Astrocyte (in vitro differentiated cells and primary cell): ENCODE results near the gene OBI1.

Experiments
- CTCF ChIP-seq: IDR thresholded peaks from 2 replicates; pipeline ENCODE4 v1.5.1; 2011; ENCODE audit warnings: low read depth, mild to moderate bottlenecking, inconsistent platforms, low read length, moderate library complexity; ENCODE audit not compliant: insufficient read depth
- EZH2 ChIP-seq: IDR thresholded peaks from 2 replicates; pipeline ENCODE4 v1.6.1; 2012; ENCODE audit warnings: mild to moderate bottlenecking, low read length, inconsistent platforms; ENCODE audit not compliant: insufficient read depth

DNA sequence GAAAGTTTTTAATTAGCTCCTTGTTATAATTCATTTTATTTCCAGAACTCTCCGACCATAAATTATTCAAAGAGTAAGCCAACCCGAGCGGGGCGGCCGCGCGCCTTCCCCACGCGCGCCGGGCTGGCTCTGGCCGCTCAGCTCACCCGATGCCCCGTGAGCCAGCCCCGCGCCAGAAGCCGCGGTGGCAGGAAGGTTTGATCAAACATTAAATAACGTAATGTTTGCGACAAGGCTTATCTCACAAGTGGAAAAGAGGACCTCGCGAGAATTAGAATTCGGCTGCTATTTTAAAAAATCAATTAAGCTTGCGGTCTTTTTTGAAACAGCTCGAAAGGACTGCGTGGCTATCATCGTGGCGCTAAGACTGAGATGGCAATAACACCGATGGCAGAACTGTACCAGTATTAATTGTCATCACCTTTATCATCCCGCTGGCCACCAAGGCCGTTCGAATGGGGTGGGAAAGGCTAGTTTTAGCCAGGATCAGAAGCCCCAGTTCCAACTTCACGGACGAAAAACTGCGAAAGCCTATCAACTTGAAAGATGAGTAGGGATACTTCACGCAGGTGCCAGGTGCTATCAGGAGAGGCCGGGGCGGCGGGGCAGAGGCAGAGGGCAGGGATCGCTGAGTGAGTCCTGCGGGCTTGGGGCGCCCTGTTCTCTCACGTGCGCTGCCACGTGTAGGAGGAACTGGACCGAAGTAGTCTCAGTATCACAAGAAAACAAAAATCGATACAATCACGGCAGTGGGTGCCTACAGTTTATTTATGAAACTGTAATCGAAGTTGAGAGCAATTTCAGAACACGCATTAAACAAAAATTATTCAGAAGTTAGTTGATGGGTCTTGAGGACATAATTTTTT, 62.0 kb downstream of the OBI1 start:
- TF ChIP-seq EZH2 (peak; percentile 45), CTCF (no peak)
